HK-2 (cell line): ENCODE data around the gene VAMP1.
"Not testable (repeated sequence)": the region's sequence is repeated elsewhere in the genome, so short reads cannot be mapped to it uniquely, and the experiment has no call there.

Experiments
- DNase-seq: peaks from one replicate; pipeline ENCODE4 v3.0.0-alpha.2; 2018; ENCODE audit not compliant: unreplicated experiment

VAMP1 gene

DNA sequence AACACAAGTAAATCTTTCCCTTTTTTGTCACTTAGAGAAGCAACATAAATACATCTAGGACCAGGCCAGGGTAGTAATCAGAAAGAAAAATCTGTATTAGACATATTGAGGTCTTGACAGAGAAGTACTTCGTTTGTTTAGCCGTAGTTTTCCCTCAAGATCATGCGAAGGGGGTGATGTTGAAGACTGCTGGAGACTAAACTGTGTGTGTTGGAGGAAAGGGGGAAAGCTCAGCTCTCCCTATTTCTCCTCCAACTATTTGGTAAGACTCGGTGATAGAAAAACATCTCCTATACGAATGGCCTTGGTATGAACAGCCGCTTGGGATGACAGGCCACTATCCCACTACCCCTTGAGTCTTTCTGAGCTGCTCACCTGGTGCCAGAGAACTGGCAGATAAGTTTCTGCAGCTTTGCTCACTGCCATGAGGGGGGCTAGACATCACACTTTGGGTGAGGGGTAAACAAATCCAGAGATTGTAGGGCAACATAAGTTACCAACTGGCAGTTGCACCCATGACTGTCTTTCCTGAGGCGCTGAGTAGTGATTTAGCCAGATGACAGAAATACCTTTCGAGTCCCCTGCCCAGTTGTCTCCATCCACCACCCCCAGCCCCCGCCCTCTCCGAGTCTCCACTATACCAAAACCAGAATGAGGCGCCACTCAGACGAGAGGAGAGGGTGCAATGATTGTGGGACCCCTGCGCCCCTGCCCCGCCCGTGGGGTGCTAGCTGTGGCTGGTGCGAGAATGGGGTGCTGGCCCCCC is 685 bp downstream of the VAMP1 start:
- DNase-seq = no peak

DNA sequence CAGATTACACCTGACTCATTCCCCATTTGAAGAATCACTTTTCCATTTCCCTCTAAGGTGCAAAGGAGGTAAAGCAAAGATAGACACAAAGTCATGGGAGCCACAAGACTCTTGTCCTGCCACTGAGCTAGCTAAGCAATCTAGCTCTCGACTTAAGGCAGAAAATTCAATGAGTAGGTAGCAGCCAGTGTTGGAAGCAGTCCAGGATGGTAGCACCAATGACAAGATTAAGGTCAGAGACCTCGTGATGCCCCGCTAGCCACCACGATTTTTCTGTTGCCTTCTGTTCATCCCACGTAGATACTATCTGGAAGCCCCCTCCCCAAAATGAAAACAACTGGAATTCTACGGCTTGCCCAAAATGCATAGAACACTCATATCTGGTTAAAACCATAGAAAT is 1.4 kb downstream of the VAMP1 start:
- no peak for DNase-seq

DNA sequence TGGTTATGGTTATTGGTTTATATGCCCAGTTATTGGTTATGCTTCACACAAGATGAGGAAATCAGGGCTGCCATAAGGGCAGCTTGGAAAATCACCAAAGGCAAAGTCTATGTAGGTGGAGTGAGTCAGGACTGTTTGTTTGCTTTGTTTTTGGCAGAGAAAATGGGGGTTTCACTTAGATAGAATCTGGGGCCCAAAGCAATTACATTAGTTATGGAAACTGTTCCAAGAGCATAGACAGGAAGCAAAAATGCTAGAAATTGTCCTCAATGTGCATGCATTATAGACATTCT is 2.2 kb downstream of the VAMP1 start:
- no peak for DNase-seq

- DNase-seq = not testable (repeated sequence)
Observed at GRCh38 chr12:6467571-6468282, 2.8 kb downstream of the VAMP1 start.

GRCh38 chr12:6466751-6467150 is 3.7 kb downstream of the VAMP1 start:
- DNase-seq = not testable (repeated sequence)

DNA sequence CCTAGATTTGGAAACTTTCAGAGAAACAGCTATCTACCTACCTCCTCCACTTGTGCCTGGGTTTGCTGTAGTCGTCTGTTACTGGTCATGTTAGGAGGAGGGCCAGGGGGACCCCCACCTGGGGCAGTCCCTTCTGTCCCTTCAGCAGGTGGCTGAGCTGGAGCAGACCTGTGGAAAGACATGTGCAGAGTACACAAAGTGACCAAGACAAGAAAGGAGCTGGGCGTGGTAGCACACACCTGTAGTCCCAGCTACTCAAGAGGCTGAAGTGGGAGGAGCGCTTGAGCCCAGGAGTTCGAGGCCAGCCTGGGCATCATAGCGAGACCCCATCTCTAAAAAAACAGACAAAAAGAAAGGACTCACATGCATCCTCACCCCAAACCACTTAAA is 4.3 kb downstream of the VAMP1 start:
- no peak for DNase-seq

DNA sequence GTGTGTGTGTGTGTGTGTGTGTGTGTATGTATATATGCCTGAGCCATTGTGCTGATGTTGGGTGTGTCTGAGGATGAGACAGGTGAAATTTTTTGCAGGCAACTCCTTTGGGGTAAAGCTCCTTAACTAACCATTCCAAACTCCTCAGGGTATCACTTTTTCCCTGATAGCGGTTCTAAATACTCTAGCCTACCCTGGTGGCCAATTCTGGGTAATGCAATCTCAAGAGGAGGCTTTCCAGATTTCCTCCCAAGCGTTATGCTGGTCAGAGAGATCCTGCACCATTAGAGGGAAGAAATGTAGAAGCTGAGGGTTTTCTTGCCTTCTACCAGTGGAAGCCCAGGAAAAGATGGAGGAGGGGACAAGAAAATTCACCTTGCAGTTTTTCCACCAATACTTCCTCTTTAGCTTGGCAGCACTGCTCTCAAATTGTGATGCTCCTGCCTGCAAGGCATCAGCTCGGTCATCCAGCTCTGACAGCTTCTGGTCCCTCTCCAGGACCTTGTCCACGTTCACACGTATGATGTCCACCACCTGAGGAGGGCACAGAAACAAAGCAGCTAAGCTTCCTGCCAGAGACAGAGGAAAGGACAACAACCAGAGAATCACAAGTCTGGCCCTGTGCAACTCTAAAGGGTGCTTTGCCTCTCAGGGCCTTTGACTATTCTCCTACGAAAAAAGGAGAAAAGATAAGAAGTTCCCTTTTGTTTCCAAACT is 4.9 kb downstream of the VAMP1 start:
- DNase-seq = peak; percentile 47

DNA sequence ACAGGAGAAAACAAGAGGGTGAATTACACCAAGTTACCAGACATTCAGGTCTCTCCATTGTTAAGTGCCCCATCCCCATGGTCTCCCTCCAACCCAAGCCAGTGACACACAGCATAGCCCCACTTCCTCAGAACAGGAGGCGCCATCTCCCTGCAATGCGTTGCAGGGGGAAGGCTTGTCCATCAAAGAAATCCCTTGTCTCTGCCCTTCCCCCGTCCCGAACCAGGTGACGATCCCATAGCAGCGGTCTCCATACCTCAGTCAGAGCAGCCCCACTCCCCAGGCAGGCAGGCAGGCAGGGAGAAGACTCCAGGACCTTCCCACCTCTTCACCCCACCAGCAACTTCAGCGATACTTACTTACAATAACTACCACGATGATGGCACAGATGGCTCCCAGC is 5.9 kb downstream of the VAMP1 start:
- DNase-seq = no peak

GRCh38 chr12:6463858-6464257 is 6.6 kb downstream of the VAMP1 start:
- no peak for DNase-seq

GRCh38 chr12:6463216-6463615 is 7.3 kb downstream of the VAMP1 start:
- no peak for DNase-seq

DNA sequence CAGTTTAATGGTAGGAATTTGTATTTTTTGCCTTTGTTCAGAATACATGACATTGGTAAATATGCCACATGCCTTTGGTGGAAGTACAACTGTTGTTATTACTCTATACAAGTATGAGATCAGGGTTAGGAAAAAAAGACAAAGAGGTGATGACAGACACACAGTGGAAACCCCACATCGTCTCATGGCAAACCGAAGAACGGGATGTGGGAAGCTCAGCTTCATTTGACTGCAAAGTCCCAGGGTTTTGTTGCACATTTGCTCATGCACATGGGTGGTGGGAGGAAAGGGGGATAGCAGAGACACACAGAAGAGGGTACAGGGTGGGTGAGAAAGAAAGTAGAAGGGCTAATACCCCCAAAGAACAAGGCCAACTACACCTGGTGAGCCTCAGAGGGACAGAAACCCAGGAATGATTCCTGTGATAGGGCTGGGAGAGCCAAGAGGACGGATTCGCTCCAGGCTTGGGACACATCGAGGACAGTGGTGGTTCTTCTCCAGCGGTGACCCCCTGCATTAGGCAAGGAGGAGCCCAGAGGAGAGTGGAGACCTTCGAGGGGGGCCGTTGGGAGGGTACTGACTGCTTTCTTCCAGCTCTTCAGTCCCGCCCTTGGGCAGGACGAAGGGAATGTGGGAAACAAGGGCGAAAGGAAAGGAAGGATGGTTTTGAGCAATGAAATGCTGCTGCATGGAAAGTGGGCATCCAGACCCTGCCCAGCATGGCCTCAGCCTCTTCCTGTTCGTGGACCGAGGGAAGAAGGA is 8.1 kb downstream of the VAMP1 start:
- no peak for DNase-seq

DNA sequence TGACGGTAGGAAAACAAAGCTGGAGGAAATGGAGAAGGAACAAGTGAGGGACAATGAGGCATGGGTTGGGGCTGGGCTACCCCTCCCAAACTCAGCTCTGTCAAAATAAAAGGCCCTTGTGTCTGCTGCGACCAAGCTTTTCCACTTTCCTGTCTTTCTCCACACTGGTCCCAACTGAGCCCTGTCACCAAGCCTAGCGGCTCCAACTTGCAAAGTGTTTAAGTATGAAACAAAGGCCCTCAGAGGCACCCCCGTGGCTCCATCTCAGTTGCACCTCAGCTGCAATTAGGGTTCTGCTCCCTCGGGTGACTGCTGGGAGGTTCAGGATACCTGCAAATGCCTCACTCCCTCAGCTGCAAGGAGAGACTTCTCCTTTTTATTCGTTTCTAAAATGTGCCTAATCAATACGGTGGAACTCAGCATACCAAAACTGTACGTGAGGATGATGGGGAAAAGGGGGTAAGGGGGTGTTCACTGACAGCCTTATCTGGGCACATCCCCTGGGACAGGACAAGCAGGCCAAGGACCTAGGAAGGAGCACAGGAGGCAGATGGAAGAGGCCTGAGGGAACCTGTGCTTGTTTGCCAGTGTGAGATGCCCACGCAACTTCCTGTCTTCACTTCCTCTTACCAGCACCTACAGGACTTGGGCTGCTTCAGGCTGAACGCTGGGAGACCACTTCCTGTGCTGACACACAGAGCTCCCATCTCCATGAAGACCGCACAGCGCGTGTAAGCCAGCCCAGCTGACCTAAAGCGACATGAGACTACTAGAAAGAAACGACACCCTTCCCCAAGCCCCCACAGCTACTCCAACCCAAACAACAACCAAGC is 8.9 kb downstream of the VAMP1 start:
- DNase-seq = peak; percentile 30

GRCh38 chr12:6460751-6461371 is 9.6 kb downstream of the VAMP1 start:
- no peak for DNase-seq

GRCh38 chr12:6459004-6459337 is 11.5 kb downstream of the VAMP1 start:
- DNase-seq = no peak

DNA sequence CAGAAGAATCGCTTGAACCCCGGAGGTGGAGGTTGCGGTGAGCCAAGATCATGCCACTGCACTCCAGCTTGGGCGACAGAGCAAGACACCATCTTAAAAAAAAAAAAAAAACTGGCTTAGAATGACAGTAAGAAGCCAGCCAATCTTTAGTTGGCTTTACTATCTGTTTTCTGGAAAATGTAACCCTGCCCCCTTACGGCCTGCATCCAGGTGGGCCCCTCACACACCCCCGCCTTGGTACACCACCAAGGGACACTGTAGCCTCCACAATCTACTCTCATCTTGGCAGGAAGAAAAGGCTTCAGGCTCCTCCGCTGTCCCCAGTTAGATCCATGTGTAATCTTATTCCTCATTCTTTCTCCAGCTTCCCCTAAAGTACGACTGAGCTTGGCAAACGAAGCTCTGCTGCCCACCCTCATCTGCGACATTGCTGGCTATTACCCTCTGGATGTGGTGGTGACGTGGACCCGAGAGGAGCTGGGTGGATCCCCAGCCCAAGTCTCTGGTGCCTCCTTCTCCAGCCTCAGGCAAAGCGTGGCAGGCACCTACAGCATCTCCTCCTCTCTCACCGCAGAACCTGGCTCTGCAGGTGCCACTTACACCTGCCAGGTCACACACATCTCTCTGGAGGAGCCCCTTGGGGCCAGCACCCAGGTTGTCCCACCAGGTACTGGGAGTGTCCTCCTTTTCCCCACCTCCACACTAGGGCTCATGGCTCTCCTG is 12.0 kb downstream of the VAMP1 start:
- no peak for DNase-seq

- no peak for DNase-seq
Observed at GRCh38 chr12:6457220-6457945, 13.1 kb downstream of the VAMP1 start.

DNA sequence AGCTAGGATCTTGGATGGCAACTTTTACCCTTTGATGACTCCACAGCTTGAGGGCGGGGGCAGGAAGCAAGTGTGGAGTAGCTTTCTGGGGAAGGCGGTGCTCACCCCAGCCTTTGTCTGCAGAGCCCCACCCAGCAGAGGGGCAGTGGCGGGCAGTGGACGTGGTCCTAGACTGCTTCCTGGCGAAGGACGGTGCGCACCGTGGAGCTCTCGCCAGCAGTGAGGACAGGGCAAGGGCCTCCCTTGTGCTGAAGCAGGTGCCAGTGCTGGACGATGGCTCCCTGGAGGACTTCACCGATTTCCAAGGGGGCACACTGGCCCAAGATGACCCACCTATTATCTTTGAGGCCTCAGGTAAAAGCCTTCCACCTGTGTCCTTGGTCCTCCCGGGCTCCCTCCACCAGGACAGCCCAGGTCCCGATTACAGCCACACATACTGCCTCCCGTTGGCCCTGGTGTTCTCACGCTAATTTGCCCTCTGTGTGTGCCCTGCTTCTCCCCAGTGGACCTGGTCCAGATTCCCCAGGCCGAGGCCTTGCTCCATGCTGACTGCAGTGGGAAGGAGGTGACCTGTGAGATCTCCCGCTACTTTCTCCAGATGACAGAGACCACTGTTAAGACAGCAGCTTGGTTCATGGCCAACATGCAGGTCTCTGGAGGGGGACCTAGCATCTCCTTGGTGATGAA is 17.4 kb downstream of the VAMP1 start:
- DNase-seq = no peak

GRCh38 chr12:6452245-6452943 is 18.1 kb downstream of the VAMP1 start:
- DNase-seq = no peak
